Measurements from ENCODE around the gene PCBD2. TPM values are rescaled to one million over a fixed set of nuclear protein-coding genes. Genes with fewer than 3 reads are reported as not detected.

The PCBD2 gene
- total and polyA plus RNA-seq, 2 of the 8 experiments (the other 6 are each of a cell fraction or from before 2014, with no cell fraction given), result 4.8 to 10.3 TPM

GRCh38 chr5:134975078-134975715 is 70.3 kb downstream of the PCBD2 start:
- DNase-seq (ENCODE audit: low read depth in 1 of 2, low spot score in 2 of 2), result no peak
- Histone ChIP-seq H3K4me3 (ENCODE audit: extremely low read depth in 1 of 4, insufficient read depth in 2 of 4, low read depth in 3 of 4, low read length in 4 of 4) (no peak overlapping the region), H3K9me3 (ENCODE audit: insufficient read depth in 2 of 2, low read depth in 1 of 2, low read length in 1 of 2) (peaks cover 24 to 26% of the 10 kb centered on the region in 2 experiments), H3K56ac (replicated peaks; ENCODE audit: insufficient read length, low read depth, low read length) (no peak overlapping the region), H2AFZ (ENCODE audit: low read length) (no peak overlapping the region), H2AK5ac (ENCODE audit: low read depth, low read length) (no peak overlapping the region), H2BK120ac (replicated peaks; ENCODE audit: low read depth, low read length) (no peak overlapping the region), H3K27me3 (replicated peaks in 1 of 4; ENCODE audit: control insufficient read depth in 3 of 4, extremely low read depth in 1 of 4, insufficient read depth in 3 of 4, low read length in 3 of 4) (no peaks in the 10 kb centered on the region), H3K27ac (ENCODE audit: low read depth, low read length) (no peak overlapping the region), H3K18ac (ENCODE audit: extremely low read depth, low read length) (no peak overlapping the region), H3K79me2 (ENCODE audit: control insufficient read depth in 1 of 2, insufficient read depth in 2 of 2, low read length in 2 of 2) (no peaks in the 10 kb centered on the region), H3K4me1 (replicated peaks in 1 of 4; ENCODE audit: control insufficient read depth in 3 of 4, insufficient read depth in 4 of 4, low read length in 3 of 4) (no peaks in the 10 kb centered on the region), H3K4me2 (ENCODE audit: insufficient read depth in 1 of 2, low read depth in 2 of 2, low read length in 2 of 2) (no peak overlapping the region), H3K36me3 (ENCODE audit: control insufficient read depth in 2 of 4, insufficient read depth in 4 of 4, low read length in 3 of 4) (peaks cover 0 to 8% (median 0%) of the 10 kb centered on the region in 4 experiments; a peak in 2 of 8 replicates), H3K79me1 (ENCODE audit: low read depth, low read length) (no peaks in the 10 kb centered on the region), H4K20me1 (replicated peaks in 1 of 2; ENCODE audit: control insufficient read depth in 1 of 2, insufficient read depth in 2 of 2, low read length in 2 of 2) (no peaks in the 10 kb centered on the region), H3K4ac (replicated peaks; ENCODE audit: insufficient read length, low read depth, low read length) (no peak overlapping the region), H2BK15ac (ENCODE audit: low read length) (no peak overlapping the region), H3K23ac (ENCODE audit: insufficient read length) (no peak overlapping the region), H3K14ac (ENCODE audit: insufficient read length) (no peak overlapping the region), H2BK20ac (ENCODE audit: low read length) (no peak overlapping the region), H4K8ac (ENCODE audit: extremely low read depth, insufficient read depth, low read length) (no peak overlapping the region), H2BK5ac (ENCODE audit: low read depth, low read length) (no peak overlapping the region), H3K23me2 (ENCODE audit: low read depth, low read length) (no peaks in the 10 kb centered on the region), H4K5ac (ENCODE audit: insufficient read length, low read depth, low read length) (no peak overlapping the region), H2BK12ac (ENCODE audit: low read depth, low read length) (no peak overlapping the region), H4K91ac (replicated peaks; ENCODE audit: insufficient read length, low read length) (no peak overlapping the region), H3K9ac (replicated peaks in 1 of 4; ENCODE audit: extremely low read depth in 1 of 4, low read depth in 3 of 4, low read length in 3 of 4) (no peak overlapping the region)
- CTCF ChIA-PET (ENCODE audit: partially characterized antibody), result no interaction called here
- TF ChIP-seq SIX5 (IDR thresholded peaks at IDR 0.05; ENCODE audit: low read depth, low read length) (no peak), RFX5 (IDR thresholded peaks at IDR 0.05; ENCODE audit: borderline replicate concordance, low read depth, low read length) (no peak), MAX (IDR thresholded peaks at IDR 0.05) (no peak), BCL11A (IDR thresholded peaks at IDR 0.05; ENCODE audit: low read depth in 2 of 2, low read length in 2 of 2) (no peak), CTBP2 (IDR thresholded peaks at IDR 0.05; ENCODE audit: borderline replicate concordance, insufficient read depth, insufficient read length, low read length) (no peak), USF2 (IDR thresholded peaks at IDR 0.05; ENCODE audit: low read length) (no peak), GTF2F1 (IDR thresholded peaks at IDR 0.05; ENCODE audit: borderline replicate concordance, low read depth, low read length) (no peak), ASH2L (IDR thresholded peaks at IDR 0.05; ENCODE audit: low read length) (no peak), TAF1 (IDR thresholded peaks at IDR 0.05; ENCODE audit: low read depth, low read length) (no peak), SAP30 (IDR thresholded peaks at IDR 0.05; ENCODE audit: insufficient read depth, insufficient replicate concordance, low read length) (no peak), GABPA (IDR thresholded peaks at IDR 0.05; ENCODE audit: borderline replicate concordance, insufficient read depth, low read length) (no peak), SUZ12 (IDR thresholded peaks at IDR 0.05; ENCODE audit: low read length) (no peak)
- FAIRE-seq, result no peak
- POLR2A ChIA-PET (ENCODE audit: partially characterized antibody), result interaction anchor here (1.5 kb wide), 1 partner anchor 12 kb away, joined by 4 read pairs; no protein-coding TSS in a partner anchor
- 90% methylated on average over 2 of the region's 2 CpGs; no CpG with 5 or more reads in 1 of the 2 experiments for WGBS, 2 experiments (ENCODE audit: extremely low coverage in 1 of 2, insufficient coverage in 1 of 2, insufficient read length in 1 of 2, insufficient replicate concordance in 2 of 2, low coverage in 1 of 2, low lambda C conversion rate in 2 of 2, missing lambda C conversion rate in 1 of 2)
